ENCODE results near the gene PLEKHM3.

PLEKHM3 gene

GRCh38 chr2:207937823-207938222 is 87.5 kb downstream of the PLEKHM3 start:
- TF ChIP-seq CTCF (IDR thresholded peaks at IDR 0.05): no peak
- H3K27ac ChIP-seq: no peak overlapping the region
- peaks cover 0 to 11% (median 0%) of the 10 kb centered on the region in 4 donors for H3K4me1 ChIP-seq
- H3K9me3 ChIP-seq: no peaks in the 10 kb centered on the region
- H3K27me3 ChIP-seq: no peaks in the 10 kb centered on the region
- H3K36me3 ChIP-seq: peaks cover 0 to 7% (median 0%) of the 10 kb centered on the region in 3 donors
- DNase-seq: no peak
- no peak overlapping the region for H3K4me3 ChIP-seq
- intact Hi-C loops (cut with DNase I; ENCODE audit: low total_unique reads): no loop called here

GRCh38 chr2:207937253-207937652 is 88.1 kb downstream of the PLEKHM3 start:
- H3K27me3 ChIP-seq: no peaks in the 10 kb centered on the region
- H3K36me3 ChIP-seq: peaks cover 0 to 4% (median 0%) of the 10 kb centered on the region in 3 donors
- no peak overlapping the region for H3K4me3 ChIP-seq
- DNase-seq: no peak
- no peak overlapping the region for H3K27ac ChIP-seq
- peaks cover 0 to 11% (median 0%) of the 10 kb centered on the region in 4 donors for H3K4me1 ChIP-seq
- no peaks in the 10 kb centered on the region for H3K9me3 ChIP-seq
- no peak for TF ChIP-seq CTCF (IDR thresholded peaks at IDR 0.05)
- intact Hi-C loops (cut with DNase I; ENCODE audit: low total_unique reads): no loop called here

- TF ChIP-seq CTCF (IDR thresholded peaks at IDR 0.05): no peak
- no peak for DNase-seq
- H3K27me3 ChIP-seq: no peaks in the 10 kb centered on the region
- no peak overlapping the region for H3K27ac ChIP-seq
- peaks cover 0 to 11% (median 0%) of the 10 kb centered on the region in 4 donors for H3K4me1 ChIP-seq
- no peaks in the 10 kb centered on the region for H3K9me3 ChIP-seq
- H3K4me3 ChIP-seq: no peak overlapping the region
- intact Hi-C loops (cut with DNase I; ENCODE audit: low total_unique reads): no loop called here
- peaks cover 0 to 5% (median 0%) of the 10 kb centered on the region in 3 donors for H3K36me3 ChIP-seq
Measured at GRCh38 chr2:207936380-207936779, 88.9 kb downstream of the PLEKHM3 start.

- H3K4me3 ChIP-seq: no peak overlapping the region
- DNase-seq: no peak
- no peak for TF ChIP-seq CTCF (IDR thresholded peaks at IDR 0.05)
- intact Hi-C loops (cut with DNase I; ENCODE audit: low total_unique reads): no loop called here
- peaks cover 0 to 11% (median 0%) of the 10 kb centered on the region in 4 donors for H3K4me1 ChIP-seq
- H3K27me3 ChIP-seq: no peaks in the 10 kb centered on the region
- peaks cover 0 to 7% (median under 1%) of the 10 kb centered on the region in 3 donors for H3K36me3 ChIP-seq
- no peak overlapping the region for H3K27ac ChIP-seq
- no peaks in the 10 kb centered on the region for H3K9me3 ChIP-seq
Measured at GRCh38 chr2:207935991-207936370, 89.3 kb downstream of the PLEKHM3 start.

GRCh38 chr2:207935121-207935990 is 90.0 kb downstream of the PLEKHM3 start:
- no peak overlapping the region for H3K27ac ChIP-seq
- H3K4me1 ChIP-seq: peaks cover 0 to 11% (median 0%) of the 10 kb centered on the region in 4 donors
- no peak for TF ChIP-seq CTCF (IDR thresholded peaks at IDR 0.05)
- peaks cover 6 to 12% (median 6%) of the 10 kb centered on the region in 3 donors for H3K36me3 ChIP-seq
- no peaks in the 10 kb centered on the region for H3K9me3 ChIP-seq
- no peak overlapping the region for H3K4me3 ChIP-seq
- intact Hi-C loops (cut with DNase I; ENCODE audit: low total_unique reads): no loop called here
- no peak for DNase-seq
- no peaks in the 10 kb centered on the region for H3K27me3 ChIP-seq

Measured in tibial artery (tissue), 4 donors.